ENCODE data around the gene MBP. TPM values are rescaled to one million over a fixed set of nuclear protein-coding genes. Genes with fewer than 3 reads are reported as not detected.
"Not testable (repeated sequence)": the region's sequence is repeated elsewhere in the genome, so short reads cannot be mapped to it uniquely, and the experiment has no call there.

The MBP gene
- total and polyA plus RNA-seq, 2 donors (not counting 1 experiment from before 2014, with no cell fraction given): 2.3 to 3.6 TPM

GRCh38 chr18:76965555-76966151 lies 166.9 kb downstream of the MBP start:
- H2AFZ ChIP-seq (ENCODE audit: low read length); H3K79me2 ChIP-seq (ENCODE audit: control insufficient read depth, insufficient read depth, low read length); DNase-seq (ENCODE audit: low read depth in 2 of 2); H3K27ac ChIP-seq (ENCODE audit: insufficient read depth, low read length); H3K9me3 ChIP-seq (ENCODE audit: control insufficient read depth, insufficient read depth, low read depth, low read length); H3K4me2 ChIP-seq (ENCODE audit: extremely low read depth, insufficient read depth, low read length); H3K9ac ChIP-seq (ENCODE audit: insufficient read depth, low read length); H4K20me1 ChIP-seq (ENCODE audit: control insufficient read depth, extremely low read depth, insufficient read depth, low read length); H3K36me3 ChIP-seq (ENCODE audit: control insufficient read depth, insufficient read depth, low read length); H3K4me1 ChIP-seq (ENCODE audit: control insufficient read depth, extremely low read depth, insufficient read depth, low read length); H3K27me3 ChIP-seq (ENCODE audit: control insufficient read depth, insufficient read depth, low read length); H3K4me3 ChIP-seq (replicated peaks in 1 of 4; ENCODE audit: control extremely low read depth in 1 of 4, insufficient read depth in 1 of 4, low read depth in 3 of 4, low read length in 4 of 4): not testable (repeated sequence)

GRCh38 chr18:76963936-76964335 lies 168.6 kb downstream of the MBP start:
- Histone ChIP-seq H4K20me1 (ENCODE audit: control insufficient read depth, extremely low read depth, insufficient read depth, low read length) (no peaks in the 10 kb centered on the region), H3K79me2 (ENCODE audit: control insufficient read depth, insufficient read depth, low read length) (peaks cover 2% of the 10 kb centered on the region), H3K27ac (ENCODE audit: insufficient read depth, low read length) (no peak overlapping the region), H2AFZ (ENCODE audit: low read length) (no peak overlapping the region), H3K9ac (ENCODE audit: insufficient read depth, low read length) (no peak overlapping the region), H3K36me3 (ENCODE audit: control insufficient read depth, insufficient read depth, low read length) (peaks cover 1% of the 10 kb centered on the region), H3K9me3 (ENCODE audit: control insufficient read depth, insufficient read depth, low read depth, low read length) (no peaks in the 10 kb centered on the region), H3K27me3 (ENCODE audit: control insufficient read depth, insufficient read depth, low read length) (no peaks in the 10 kb centered on the region), H3K4me3 (replicated peaks in 1 of 4; ENCODE audit: control extremely low read depth in 1 of 4, insufficient read depth in 1 of 4, low read depth in 3 of 4, low read length in 4 of 4) (no peak overlapping the region), H3K4me2 (ENCODE audit: extremely low read depth, insufficient read depth, low read length) (no peak overlapping the region), H3K4me1 (ENCODE audit: control insufficient read depth, extremely low read depth, insufficient read depth, low read length) (no peaks in the 10 kb centered on the region)
- DNase-seq (ENCODE audit: low read depth in 2 of 2): no peak
- no peak for TF ChIP-seq CTCF (conservative IDR thresholded peaks at IDR 0.05 in 1 of 2, IDR thresholded peaks at IDR 0.05 in 1 of 2; ENCODE audit: low read depth in 1 of 2, low read length in 2 of 2)
- TF ChIP-seq EZH2 (IDR thresholded peaks at IDR 0.05; ENCODE audit: low read length, missing control alignments): no peak

- Histone ChIP-seq H3K27ac (ENCODE audit: insufficient read depth, low read length) (no peak overlapping the region), H3K9ac (ENCODE audit: insufficient read depth, low read length) (no peak overlapping the region), H2AFZ (ENCODE audit: low read length) (no peak overlapping the region), H3K4me1 (ENCODE audit: control insufficient read depth, extremely low read depth, insufficient read depth, low read length) (no peaks in the 10 kb centered on the region), H3K9me3 (ENCODE audit: control insufficient read depth, insufficient read depth, low read depth, low read length) (no peaks in the 10 kb centered on the region), H3K4me3 (replicated peaks in 1 of 4; ENCODE audit: control extremely low read depth in 1 of 4, insufficient read depth in 1 of 4, low read depth in 3 of 4, low read length in 4 of 4) (no peak overlapping the region), H3K4me2 (ENCODE audit: extremely low read depth, insufficient read depth, low read length) (no peak overlapping the region), H3K79me2 (ENCODE audit: control insufficient read depth, insufficient read depth, low read length) (peaks cover 2% of the 10 kb centered on the region), H3K36me3 (ENCODE audit: control insufficient read depth, insufficient read depth, low read length) (peaks cover 1% of the 10 kb centered on the region), H3K27me3 (ENCODE audit: control insufficient read depth, insufficient read depth, low read length) (no peaks in the 10 kb centered on the region), H4K20me1 (ENCODE audit: control insufficient read depth, extremely low read depth, insufficient read depth, low read length) (no peaks in the 10 kb centered on the region)
- no peak for DNase-seq (ENCODE audit: low read depth in 2 of 2)
- TF ChIP-seq EZH2 (IDR thresholded peaks at IDR 0.05; ENCODE audit: low read length, missing control alignments): no peak
- TF ChIP-seq CTCF (conservative IDR thresholded peaks at IDR 0.05 in 1 of 2, IDR thresholded peaks at IDR 0.05 in 1 of 2; ENCODE audit: low read depth in 1 of 2, low read length in 2 of 2): no peak
Observed at GRCh38 chr18:76962851-76963250, 169.7 kb downstream of the MBP start.
